Measurements from ENCODE around the gene APELA.
"Not testable (repeated sequence)": the region's sequence is repeated elsewhere in the genome, so short reads cannot be mapped to it uniquely, and the experiment has no call there.

Gene APELA, protein sequence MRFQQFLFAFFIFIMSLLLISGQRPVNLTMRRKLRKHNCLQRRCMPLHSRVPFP

DNA sequence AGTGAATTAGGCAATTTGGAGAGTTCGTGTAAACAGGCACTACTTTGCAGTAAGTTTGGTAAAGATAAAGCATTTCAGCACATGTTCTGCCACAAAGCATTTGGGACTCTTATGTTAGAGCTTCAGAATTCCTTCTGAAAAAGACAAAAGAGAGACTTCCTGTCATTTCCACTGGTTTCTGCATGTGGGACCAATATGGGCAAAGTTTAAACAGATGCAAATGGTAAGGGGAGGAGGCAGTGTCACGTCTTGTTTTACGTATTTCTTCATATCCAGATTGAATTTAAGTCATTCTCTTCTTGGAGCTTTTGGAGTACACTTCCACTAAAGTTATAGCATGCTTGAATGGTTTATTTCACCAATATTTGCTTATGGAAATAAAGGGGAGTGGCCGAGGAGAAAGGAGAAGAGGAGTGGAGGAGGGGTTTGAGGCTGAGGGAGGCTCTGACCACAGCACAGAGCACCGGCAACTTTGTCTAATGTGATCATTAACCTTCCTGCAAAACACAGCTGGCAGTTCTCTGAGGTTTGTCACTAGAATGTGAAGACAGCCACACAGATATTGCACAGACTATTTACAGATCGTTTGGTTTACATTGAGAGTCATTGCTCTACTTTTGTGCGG, at the start of gene APELA:
Gene APELA (plus strand): TSS at position 479 of the 625 bp plus-strand sequence. CDS start 154 bp downstream, outside the sequence.
- no peak for DNase-seq

DNA sequence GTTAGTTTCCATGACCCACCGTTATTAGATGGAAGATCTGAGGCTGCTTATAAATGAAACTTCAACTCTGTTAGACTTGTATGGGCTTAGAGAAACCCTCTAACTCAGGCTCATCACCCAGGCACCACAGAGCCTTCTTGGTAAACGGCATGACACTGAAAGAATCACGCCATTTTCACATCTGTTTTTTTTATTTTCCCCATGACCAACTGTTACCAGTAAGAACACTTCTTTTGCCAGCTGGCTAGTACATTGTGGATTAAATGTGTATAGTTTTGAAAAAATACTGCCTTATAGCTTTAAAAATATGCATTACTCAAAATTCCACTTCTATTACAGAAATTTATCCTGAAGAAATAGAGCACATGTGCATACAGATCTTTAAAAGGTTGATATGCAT, 48.0 kb upstream of the APELA start:
- DNase-seq = no peak

DNA sequence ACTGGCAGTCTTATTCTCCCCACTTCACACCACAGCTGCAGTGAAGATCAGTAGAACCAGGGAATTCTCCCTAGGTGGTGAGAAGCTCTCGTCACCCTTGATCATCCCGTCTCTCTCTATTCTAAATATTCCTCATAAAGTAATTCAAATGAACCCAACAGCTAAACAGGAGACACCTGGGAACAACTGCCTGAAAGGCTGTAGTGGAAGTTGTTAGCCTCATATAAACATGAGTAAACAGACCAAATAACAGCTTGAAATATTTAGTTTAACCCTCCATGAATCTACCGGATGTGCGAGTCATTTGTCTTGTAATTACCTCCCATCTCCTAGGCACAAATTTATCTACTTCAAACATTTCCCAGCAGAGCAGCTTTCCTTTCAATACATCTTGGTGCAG, 30.4 kb upstream of the APELA start:
- no peak for DNase-seq

DNA sequence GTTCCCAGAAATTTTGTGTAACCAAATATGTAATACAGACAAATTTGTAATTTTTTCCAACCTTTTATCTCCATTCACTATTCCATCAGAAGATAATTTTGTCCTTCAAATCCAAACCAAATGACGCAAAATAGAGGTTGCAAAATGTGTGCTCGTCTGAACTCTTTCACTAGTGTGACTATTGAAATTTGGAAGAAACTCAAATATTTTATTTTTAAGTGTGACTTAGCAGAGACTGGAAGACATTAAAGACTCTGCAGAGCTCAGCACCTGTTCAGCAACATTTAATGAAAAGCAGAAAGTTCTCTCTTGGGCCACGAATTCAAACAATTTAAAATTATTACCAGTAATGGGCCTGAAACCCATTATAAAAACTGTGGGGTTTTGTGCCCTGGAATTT, 30.0 kb upstream of the APELA start:
- DNase-seq = no peak

DNA sequence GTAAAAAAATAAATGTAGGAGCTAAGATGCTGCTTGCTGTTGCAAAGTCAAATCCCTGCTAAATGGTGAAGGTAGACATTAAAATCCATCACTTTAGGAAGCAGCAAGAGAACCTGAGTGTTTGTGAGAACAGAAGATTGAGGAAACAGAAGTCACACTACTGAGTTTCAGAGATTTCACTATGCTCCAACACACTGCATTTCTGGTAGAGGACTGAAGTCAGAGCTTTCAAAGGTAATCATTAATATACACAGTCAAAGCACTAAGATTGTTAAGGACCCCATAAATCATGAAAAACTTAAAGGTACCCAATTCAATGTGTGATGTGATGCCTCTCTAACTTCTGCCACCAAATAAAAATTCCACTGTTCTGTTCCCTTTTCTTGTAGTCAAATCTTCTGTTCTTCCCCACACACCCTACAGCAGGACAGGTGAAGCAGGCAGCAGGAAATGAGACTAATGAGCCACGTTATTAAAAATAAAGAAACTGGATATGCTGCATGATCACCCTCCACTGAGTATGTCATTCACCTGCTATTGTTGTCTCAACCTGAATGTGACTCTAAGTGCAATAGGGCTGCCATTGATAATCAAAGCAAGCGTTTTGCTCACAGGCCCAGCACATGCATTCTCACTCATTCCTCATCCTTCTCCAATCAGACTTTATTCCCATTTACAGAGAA, 28.9 kb upstream of the APELA start:
- no peak for DNase-seq

DNA sequence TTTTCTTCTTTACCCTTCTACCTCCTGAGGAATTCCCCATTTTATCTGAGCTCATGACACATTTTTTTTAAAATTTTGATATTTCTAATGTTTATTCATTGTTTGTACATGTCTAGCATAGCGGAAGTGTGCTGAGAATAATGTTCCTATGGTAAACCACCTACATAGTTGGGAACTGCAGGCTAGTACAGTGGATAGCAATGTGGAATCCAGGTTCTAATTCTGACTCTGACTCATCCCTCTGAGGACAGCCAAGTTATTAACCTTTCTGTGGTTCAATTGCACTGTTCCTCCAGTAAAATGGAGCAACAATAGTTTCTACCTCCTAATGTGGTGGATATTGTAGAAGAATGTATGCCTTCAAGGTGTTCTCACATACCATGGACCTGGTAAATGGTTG, 20.6 kb upstream of the APELA start:
- DNase-seq = no peak

DNA sequence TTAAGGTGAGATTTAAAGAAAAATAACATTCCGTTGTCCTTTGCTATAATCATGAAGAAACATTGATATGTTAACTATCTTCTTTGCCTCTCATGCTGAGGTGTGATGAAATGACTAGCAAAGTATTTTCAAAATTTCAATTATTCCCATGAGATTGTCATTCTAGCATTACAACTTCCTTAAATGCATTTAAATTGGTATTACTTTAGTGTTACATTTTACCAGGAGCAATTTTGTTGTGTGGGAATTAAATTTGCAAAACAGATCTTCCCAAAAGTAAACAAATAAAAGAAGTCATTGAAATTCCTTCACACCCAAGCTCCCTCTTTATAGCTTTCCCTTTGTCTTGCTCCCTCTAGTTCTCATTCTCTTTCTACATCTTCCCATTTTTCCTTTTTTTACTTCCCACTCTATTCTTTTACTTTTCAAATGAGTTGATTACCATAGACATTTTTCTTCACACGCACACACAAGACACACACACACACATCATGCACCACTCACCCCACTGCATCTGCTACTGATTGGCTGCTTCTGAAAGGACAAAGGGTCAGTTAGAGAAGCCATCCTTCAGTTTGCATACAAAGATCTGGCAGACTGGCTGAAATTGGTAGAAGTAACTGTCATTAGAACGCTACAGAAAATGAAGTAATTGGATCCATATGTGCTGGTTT, 10.0 kb upstream of the APELA start:
- no peak for DNase-seq

DNA sequence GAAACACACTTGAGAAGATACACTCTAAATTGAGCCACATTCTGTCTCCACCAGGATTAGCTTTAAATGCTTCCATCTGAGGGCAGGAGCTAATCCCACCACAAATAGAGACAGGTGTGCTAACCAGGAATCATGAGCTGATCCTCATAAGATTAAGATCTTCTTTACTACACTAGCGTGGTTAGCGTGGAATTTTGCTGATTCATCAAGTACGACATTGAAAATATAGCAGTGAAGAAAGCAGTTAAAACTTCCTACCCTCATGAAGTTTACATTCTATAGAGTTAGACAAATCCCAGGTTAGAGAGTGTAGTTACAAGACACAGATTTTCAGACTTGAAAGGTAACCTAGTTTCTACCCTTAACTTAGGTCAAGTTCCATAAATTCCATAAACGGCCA, 5.3 kb upstream of the APELA start:
- no peak for DNase-seq

DNA sequence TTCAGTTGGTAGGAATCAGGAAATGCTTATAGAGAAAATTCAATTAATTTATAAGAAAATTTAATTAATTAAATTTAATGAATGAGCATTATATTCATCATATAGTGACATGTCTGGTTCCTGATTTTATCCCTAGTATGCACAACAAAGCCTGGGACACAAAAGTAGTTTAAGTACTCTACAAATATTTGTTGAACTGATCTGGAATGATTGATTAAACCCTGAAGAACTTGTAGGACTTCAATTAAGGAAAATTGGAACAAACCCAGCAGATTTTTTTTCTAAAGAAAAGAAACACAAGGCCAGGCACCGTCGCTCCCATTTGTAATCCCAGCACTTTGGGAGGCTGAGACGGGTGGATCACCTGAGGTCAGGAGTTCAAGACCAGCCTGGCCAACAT, 4.5 kb upstream of the APELA start:
- no peak for DNase-seq

DNA sequence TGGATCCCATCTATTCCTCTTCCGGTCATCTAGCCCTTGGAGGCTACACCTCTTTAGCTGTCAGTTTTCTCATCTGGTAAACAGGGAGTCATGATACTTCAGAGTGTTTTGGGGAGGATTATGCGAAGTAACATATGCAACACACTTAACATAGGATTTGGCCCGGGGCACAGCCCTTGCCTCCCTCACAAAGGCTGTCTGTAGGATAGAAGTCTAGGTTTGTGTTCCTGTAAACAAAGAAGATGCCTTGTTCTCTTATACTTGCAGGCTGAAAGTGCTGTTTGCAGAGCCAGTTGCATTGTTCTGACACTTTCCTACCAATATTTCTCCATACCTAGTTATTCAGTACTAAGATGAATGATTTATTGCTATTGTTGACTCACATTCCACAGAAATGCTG, 2.2 kb upstream of the APELA start:
- no peak for DNase-seq

DNA sequence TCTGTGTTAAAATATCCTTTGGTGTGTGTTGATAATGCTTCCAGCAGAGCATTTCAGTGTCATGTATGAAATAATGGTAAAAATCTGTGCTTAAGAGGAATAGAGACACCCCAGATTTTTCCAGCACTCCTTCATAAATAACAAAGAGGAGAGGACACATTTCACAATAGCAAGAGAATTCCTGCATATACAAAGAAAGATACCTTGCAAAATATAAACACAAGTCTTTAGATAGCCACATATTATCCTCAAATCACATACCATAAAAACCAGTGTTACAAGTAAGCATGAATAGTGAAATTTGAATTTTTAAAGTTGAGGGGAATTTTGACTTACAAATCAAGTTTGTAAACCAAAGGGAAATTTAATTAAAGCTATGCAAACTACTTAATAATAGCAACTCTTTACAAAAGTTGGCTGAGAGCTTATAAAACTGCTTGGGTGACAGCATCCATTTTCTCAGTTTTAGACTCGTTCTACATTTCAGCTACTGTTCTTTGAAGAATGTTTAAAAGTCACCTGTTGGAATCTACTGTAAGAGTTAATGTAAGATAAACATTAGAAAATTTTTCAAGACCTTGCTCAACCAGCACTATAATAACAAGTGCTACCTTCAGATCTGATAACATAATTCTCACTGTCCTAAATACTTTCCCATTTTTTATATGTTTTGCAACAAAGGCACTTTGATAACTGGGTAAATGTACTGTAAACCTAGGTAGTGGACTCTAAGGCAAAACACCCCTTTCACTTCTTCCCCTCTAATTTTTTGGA, 3.7 kb downstream of the APELA start:
- DNase-seq = no peak

DNA sequence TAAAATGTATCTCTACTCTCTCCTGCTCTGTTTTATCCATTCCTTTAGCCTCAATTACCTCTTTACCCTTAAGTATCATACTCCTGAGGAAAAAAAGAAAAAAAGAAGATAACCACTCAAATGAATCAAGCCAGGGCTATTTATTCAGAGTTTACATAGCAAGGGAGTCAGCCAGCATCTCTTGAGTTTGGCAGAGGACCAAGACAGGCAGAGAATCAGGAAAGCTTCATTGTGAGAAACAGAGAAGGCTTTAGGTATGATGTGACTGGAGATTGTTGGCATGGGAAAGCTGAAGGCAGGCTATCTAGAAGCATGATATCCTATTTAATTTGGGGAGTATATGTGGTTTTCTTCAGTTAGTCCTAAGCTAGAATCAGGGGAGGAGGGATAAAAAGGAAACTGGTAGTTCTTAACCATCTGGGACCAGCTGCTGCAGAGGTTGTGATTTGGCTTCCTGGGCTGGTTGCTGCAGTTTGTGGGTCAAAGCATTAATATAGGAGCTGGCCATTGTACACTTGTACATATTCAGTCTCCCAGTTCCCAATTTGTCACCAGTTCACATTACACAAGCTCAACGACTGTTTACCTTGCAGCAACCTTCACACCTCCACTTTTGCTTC, 11.2 kb downstream of the APELA start:
- DNase-seq = no peak

DNA sequence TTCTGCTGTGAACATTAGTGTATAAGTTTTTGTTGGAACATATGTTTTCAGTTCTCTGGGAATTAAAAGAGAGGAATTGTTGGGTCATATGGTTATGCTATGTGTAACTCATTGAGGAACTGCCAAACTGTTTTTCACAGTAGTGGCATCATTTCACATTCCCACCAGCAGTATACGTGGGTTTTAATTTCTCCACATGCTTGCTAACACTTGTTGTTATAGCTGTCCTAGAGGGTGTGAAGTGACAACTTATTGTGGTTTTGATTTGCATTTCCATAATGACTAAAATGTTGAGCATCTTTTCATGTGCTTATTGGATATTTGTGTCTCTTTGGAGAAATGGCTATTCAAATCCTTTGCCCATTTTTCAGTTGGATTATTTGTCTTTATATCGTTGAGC, 13.7 kb downstream of the APELA start:
- DNase-seq = no peak

DNA sequence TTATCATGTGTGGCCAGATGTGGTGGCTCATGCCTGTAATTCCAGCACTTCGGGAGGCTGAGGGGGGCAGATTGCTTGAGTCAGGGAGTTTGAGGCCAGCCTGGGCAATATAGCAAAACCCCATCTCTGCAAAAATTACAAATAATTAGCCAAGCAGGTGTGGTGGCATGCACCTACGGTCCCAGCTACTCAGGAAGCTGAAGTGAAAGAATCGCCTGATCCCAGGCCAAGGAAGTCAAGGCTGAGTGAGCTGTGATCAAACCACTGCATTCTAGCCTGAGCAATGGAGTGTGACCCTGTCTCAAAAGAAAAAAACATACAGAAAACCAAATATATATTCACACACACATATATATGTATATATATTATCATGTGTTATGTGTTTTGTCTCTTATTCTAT, 15.0 kb downstream of the APELA start:
- DNase-seq = no peak

DNA sequence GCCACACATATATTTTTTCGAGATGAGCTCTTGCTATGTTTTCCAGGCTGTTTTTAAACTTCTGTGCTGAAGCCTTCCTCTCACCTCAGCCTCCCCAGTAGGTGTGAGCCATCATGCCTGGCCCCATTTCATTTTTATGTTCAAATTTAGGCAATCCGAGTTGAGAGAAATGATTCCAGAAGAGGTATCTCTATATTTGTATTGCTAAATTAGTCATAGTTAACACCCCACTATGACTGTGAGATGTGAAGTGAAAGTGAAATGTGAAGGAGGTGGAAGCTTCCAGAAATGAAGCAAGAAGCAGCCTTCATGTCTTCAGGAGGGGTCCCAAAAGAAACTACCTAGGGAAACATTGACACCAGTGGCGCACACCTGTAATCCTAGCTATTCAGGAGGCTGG, 17.7 kb downstream of the APELA start:
- no peak for DNase-seq

DNA sequence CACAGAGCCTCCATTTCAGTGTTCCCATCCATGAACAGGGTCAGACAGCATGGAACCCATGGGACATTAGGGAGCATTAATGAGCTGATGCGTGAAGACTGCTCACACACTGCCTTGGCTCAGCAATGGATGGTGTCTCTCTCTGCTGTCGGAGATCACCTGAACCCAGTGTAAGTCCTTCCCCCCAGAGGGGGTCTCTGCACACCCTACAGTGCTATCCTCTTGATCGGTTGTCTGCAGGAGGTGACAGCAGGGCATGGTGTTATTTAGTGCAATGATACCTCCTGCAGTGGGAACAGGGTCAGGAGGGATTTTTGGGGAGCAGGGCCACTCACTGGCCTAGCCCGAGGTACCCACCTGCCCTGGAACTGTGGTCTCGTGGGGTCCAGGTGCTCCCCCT, 25.6 kb downstream of the APELA start:
- no peak for DNase-seq

DNA sequence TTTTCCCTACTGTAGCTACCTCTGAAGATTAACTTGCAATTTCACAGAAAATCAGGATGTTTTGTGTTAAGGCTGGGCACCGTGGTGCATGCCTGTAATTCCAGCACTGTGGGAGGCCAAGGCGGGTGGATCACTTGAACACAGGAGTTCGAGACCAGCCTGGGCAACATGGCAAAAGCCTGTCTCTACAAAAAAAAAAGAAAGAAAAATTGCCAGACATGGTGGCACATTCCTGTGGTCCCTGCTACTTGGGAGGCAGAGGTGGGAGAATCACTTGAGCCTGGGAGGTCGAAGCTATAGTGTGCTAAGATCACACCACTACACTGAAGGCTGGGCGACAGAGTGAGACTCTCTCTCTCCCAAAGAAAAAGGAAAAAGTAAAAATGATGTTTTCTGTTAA, 27.4 kb downstream of the APELA start:
- no peak for DNase-seq

DNA sequence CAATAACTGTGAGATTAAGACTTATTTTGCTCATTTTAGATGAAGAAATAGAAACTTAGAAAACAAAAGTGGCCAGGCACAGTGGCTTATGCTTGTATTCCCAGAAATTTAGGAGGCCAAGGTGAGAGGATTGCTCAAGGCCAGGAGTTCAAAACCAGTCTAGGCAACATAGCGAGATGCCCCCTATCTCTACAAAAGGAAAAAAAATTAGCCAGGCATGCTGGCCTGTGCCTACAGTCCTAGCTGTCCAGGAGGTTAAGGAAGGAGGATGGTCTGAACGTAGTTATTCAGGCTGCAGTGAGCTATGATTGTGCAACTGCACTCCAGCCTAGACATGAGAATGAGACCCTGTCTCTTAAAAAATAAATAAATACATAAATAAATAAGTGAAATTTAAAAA, 28.0 kb downstream of the APELA start:
- DNase-seq = no peak

DNA sequence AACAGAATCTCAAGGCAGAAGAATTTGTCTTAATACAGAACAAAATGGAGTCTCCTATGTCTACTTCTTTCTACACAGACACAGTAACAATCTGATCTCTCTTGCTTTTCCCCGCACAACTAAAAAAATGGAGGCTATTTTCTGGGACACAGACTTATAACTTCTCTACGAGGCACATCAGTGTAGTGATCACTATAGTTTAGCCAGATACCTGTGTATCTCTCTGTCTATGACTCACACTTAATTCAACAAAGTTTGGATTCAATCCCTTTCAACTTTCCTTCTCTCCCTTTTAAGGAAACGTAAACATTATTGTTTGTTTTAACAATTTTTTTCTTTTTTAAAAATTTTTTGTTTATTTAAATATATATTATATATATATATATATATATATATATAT, 29.4 kb downstream of the APELA start:
- DNase-seq = no peak

DNA sequence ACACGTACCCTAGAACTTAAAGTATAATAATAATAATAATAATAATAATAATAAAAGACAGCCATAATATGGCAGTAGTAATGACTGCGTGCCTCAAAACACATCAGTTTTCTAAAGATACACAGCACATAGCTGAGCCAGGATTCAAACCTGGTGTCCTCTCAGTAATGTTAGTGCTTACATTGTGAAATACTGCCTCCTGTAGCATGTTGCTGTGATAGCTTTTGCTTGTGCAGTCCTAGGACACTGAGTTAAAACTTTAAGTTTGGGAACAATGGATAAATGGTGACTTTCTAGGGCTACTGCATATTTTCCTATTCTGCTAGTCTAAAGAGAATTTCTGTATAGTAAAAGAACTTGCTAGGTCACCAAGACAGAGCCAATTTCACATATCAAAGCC, 36.5 kb downstream of the APELA start:
- not testable (repeated sequence) for DNase-seq

DNA sequence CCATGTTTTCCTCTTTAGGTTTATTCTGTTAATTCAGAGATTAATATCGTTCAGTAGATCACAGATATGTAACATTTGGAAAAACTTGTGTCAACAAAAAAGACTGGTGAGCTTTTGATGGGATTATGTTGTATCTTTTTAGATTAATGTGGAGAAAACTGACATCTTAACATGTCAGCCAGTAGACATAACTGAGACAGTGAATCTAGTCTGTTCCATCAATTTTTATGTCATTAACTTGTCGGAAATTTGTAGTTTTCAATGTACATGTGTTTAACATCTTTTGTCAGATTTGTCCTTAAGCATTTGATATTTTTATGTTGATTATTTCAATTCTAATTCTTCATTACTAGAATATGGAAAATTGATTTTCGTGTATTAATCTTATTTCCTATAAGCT, 42.0 kb downstream of the APELA start:
- DNase-seq = no peak

DNA sequence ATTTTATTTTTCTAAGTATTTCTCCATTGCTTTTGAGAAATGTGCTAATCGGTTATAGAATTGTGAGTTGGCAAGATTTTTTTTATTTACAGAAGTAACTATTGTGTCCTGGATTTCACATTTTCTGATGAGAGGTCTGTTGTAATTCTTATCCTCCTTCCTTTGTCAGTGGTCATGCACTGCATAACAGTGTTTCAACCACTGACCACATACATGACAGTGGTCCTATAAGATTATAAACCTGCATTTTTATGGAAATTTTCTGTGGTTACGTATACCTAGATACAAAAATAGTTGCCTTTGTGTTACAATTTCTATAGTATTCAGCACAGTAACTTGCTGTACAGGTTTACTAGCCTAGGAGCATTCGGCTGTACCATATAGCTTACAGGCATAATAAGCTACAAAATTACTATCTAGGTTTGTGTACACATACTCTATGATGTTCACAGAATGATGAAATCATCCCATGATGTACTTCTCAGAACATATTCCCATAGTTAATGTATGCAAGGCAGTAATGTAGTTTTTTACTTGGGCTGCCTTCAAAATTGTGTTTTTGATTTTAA, 47.8 kb downstream of the APELA start:
- no peak for DNase-seq

DNA sequence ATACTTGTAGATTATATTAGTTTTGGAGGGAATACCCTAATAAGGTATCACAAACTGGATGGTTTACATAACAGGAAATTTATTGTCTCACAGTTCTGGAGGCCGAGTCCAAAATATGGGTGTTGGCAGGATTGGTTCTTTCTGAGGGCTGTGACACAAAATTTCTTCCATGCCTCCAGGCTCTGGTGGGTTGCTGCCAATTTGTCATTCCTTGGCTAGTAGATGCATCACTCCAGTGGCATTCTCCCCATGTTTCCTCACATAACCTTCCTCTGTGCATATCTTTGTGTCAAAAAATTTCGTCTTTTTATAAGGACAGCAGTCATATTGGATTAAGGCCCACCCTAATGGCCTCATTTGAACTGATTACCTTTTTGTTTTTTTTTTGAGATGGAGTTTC, 49.3 kb downstream of the APELA start:
- DNase-seq = no peak
